Right ventricle myocardium inferior (tissue), 1 donor: ENCODE results near the gene SGTB. TPM values are rescaled to one million over a fixed set of nuclear protein-coding genes. Genes with fewer than 3 reads are reported as not detected.
A peak's percentile ranks its signal among the peaks of the same experiment; 100 is the strongest.
"Not testable (repeated sequence)": the region's sequence is repeated elsewhere in the genome, so short reads cannot be mapped to it uniquely, and the experiment has no call there.

Experiments used
- ATAC-seq: fragments of 200-7000 bp; cut with Tn5 transposase; one replicate; pipeline ENCODE4 v1.9.1; 2020; ENCODE audit warnings: mild to moderate bottlenecking, moderate library complexity
- DNase-seq: peaks from one replicate; pipeline ENCODE4 v3.0.0; 2021; ENCODE audit errors: missing footprints
- intact Hi-C: fragments of 100-400 bp; cut with DNase I; formaldehyde crosslinking; loops from one replicate; pipeline ENCODE4 v1.11.0; 2022
- total RNA-seq: library from RNA; stranded (reverse); fragmentation: NEBNext Ultra II Directional; extraction: Animal tissue kit (Norgen Biotek cat#: 25700); gene quantifications from one replicate; pipeline ENCODE4 v1.2.1, GENCODE V29; 2021
- donor health status: DM: no; HTN: yes; CAD: no; lungs with severe emphysema.

SGTB gene
- total RNA-seq, 1 donor from 2014 or later, result 4.3 TPM

- no peak for DNase-seq
- no peak for ATAC-seq
- intact Hi-C loops, result no loop called here
These were observed 15.9 kb upstream of the SGTB start for GRCh38 chr5:65737842-65738241.

GRCh38 chr5:65736011-65736410, 14.1 kb upstream of the SGTB start:
- ATAC-seq (no peak), DNase-seq (no peak)
- intact Hi-C loops, result no loop called here

GRCh38 chr5:65734921-65735320, 13.0 kb upstream of the SGTB start:
- DNase-seq (no peak), ATAC-seq (no peak)
- intact Hi-C loops, result no loop called here

GRCh38 chr5:65734196-65734775, 12.4 kb upstream of the SGTB start:
- intact Hi-C loops, ATAC-seq, DNase-seq: not testable (repeated sequence)

GRCh38 chr5:65732046-65732445, 10.1 kb upstream of the SGTB start:
- intact Hi-C loops, result not testable (repeated sequence)
- DNase-seq (peak; percentile 81), ATAC-seq (peak; percentile 67)

GRCh38 chr5:65730910-65731309, 9.0 kb upstream of the SGTB start:
- no peak for ATAC-seq
- DNase-seq, result no peak
- intact Hi-C loops, result no loop called here

- intact Hi-C loops, result no loop called here
- ATAC-seq, result no peak
These were observed 6.3 kb upstream of the SGTB start for GRCh38 chr5:65728218-65728617.

GRCh38 chr5:65727491-65728156, 5.7 kb upstream of the SGTB start:
- ATAC-seq, result no peak
- DNase-seq, result no peak
- intact Hi-C loops, result no loop called here

More at GRCh38 chr5:65728218-65728617, 6.3 kb upstream of the SGTB start:
- no peak for DNase-seq

- intact Hi-C loops, result no loop called here
- peak; percentile 28 for ATAC-seq
- no peak for DNase-seq
These were observed 880 bp upstream of the SGTB start for GRCh38 chr5:65722575-65723403.

GRCh38 chr5:65721050-65721719, 724 bp downstream of the SGTB start:
- peak; percentile 63 for ATAC-seq
- DNase-seq, result peak; percentile 75
- intact Hi-C loops, result no loop called here

GRCh38 chr5:65718576-65719310, 3.2 kb downstream of the SGTB start:
- ATAC-seq (no peak), DNase-seq (no peak)
- intact Hi-C loops, result no loop called here

- intact Hi-C loops, result no loop called here
- ATAC-seq, result no peak
- DNase-seq, result no peak
These were observed 13.8 kb downstream of the SGTB start for GRCh38 chr5:65708145-65708544.

GRCh38 chr5:65707663-65708062, 14.2 kb downstream of the SGTB start:
- DNase-seq, result no peak
- intact Hi-C loops, result no loop called here
- no peak for ATAC-seq

- ATAC-seq (no peak), DNase-seq (no peak)
- intact Hi-C loops, result no loop called here
These were observed 17.2 kb downstream of the SGTB start for GRCh38 chr5:65704621-65705239.

GRCh38 chr5:65702036-65702435, 19.9 kb downstream of the SGTB start:
- no peak for DNase-seq
- ATAC-seq, result no peak
- intact Hi-C loops, result no loop called here

- intact Hi-C loops, result no loop called here
- no peak for ATAC-seq
- DNase-seq, result no peak
These were observed 22.6 kb downstream of the SGTB start for GRCh38 chr5:65699338-65699737.

- DNase-seq, result no peak
- no peak for ATAC-seq
- intact Hi-C loops, result no loop called here
These were observed 25.0 kb downstream of the SGTB start for GRCh38 chr5:65696892-65697291.

- intact Hi-C loops, result no loop called here
- DNase-seq (no peak), ATAC-seq (no peak)
These were observed 26.0 kb downstream of the SGTB start for GRCh38 chr5:65695896-65696295.
